Activated naive CD4-positive, alpha-beta T cell (primary cell): ENCODE measurements around the gene NFYA.

Experiments used
- DNase-seq, 4 experiments: peaks; one replicate each; lab custom pipeline; 2025; lab: John Stamatoyannopoulos, UW

Gene NFYA

GRCh38 chr6:41072836-41073202, at the start of gene NFYA:
NFYA (plus strand) TSS chr6:41072974; CDS start chr6:41079090, 6,116 bp downstream.
- peak; percentile 100 for DNase-seq

- DNase-seq: no peak
Measured at GRCh38 chr6:41023114-41023513, 49.7 kb upstream of the NFYA start.

- DNase-seq: no peak
Measured at GRCh38 chr6:41025966-41026530, 46.7 kb upstream of the NFYA start.

GRCh38 chr6:41027241-41027640, 45.5 kb upstream of the NFYA start:
- DNase-seq: no peak

- DNase-seq: peak; percentile 24 to 66 (median 47)
Measured at GRCh38 chr6:41027799-41028560, 44.8 kb upstream of the NFYA start.

- DNase-seq: peak in 1 of 4 experiments; percentile 24
Measured at GRCh38 chr6:41028561-41029412, 44.0 kb upstream of the NFYA start.

- no peak for DNase-seq
Measured at GRCh38 chr6:41032830-41033229, 39.9 kb upstream of the NFYA start.

- no peak for DNase-seq
Measured at GRCh38 chr6:41033776-41034175, 39.0 kb upstream of the NFYA start.

GRCh38 chr6:41036186-41036585, 36.6 kb upstream of the NFYA start:
- DNase-seq: no peak

GRCh38 chr6:41036601-41037000, 36.2 kb upstream of the NFYA start:
- no peak for DNase-seq

GRCh38 chr6:41037107-41037900, 35.5 kb upstream of the NFYA start:
- DNase-seq: no peak

GRCh38 chr6:41038205-41038604, 34.6 kb upstream of the NFYA start:
- DNase-seq: no peak

- DNase-seq: peak in 1 of 4 experiments; percentile 41
Measured at GRCh38 chr6:41039060-41039998, 33.4 kb upstream of the NFYA start, which contains the start of gene UNC5CL. UNC5CL (minus strand) TSS chr6:41039221; CDS start chr6:41035074, 4,147 bp downstream.

GRCh38 chr6:41040101-41040939, 32.5 kb upstream of the NFYA start:
- DNase-seq: no peak

GRCh38 chr6:41040940-41041536, 31.7 kb upstream of the NFYA start:
- no peak for DNase-seq

- DNase-seq: no peak
Measured at GRCh38 chr6:41042226-41043055, 30.3 kb upstream of the NFYA start, which contains the start of gene TSPO2. TSPO2 (plus strand) TSS chr6:41042467; CDS start chr6:41042986, 519 bp downstream.

- DNase-seq: no peak
Measured at GRCh38 chr6:41043151-41043550, 29.6 kb upstream of the NFYA start.

- no peak for DNase-seq
Measured at GRCh38 chr6:41045664-41046063, 27.1 kb upstream of the NFYA start.
